Fibroblast of villous mesenchyme (primary cell): ENCODE measurements around the gene APOD. TPM values are rescaled to one million over a fixed set of nuclear protein-coding genes. Genes with fewer than 3 reads are reported as not detected.
"Not testable (repeated sequence)": the region's sequence is repeated elsewhere in the genome, so short reads cannot be mapped to it uniquely, and the experiment has no call there.

Experiments
- DNase-seq: peaks from one replicate; pipeline ENCODE4 v3.0.0-alpha.2; 2010; ENCODE audit warnings: low read depth
- H3K4me3 ChIP-seq: 2 replicates; pipeline ENCODE4 v1.5.1; 2011; ENCODE audit warnings: low read depth, mild to moderate bottlenecking, low read length
- CTCF ChIP-seq: IDR thresholded peaks from 2 replicates; pipeline ENCODE4 v1.5.1; 2012; ENCODE audit warnings: low read depth, mild to moderate bottlenecking, low read length; ENCODE audit not compliant: insufficient read depth
- total RNA-seq: library from RNA; depleted of rRNA; stranded (reverse); fragments of >200 nt; gene quantifications from 2 replicates; pipeline ENCODE4 v1.2.3, GENCODE V29; 2012

The APOD gene
- total RNA-seq, 1 donor: 1.3 TPM

- not testable (repeated sequence) for H3K4me3 ChIP-seq, DNase-seq
Observed at GRCh38 chr3:195621095-195621494, 37.4 kb upstream of the APOD start.

DNA sequence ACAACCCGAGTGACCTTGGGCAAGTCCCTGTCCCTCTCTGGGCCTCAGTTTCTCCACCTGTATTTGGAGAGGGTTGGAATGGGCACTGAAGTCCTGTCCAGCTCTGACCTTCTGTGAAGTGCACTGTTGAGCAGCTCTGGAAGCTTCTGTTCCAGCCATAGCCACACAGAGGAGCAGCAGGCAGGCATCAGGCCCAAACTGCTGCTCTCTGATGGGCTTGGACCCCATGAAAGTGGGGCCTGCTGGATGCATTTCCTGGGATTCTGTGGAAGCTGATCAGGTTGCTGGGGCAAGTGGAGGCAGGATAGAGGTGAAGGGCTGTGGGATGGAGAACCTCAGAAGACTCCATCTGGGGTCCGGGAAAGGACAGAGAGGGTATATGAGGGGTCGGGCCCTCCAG lies 36.7 kb upstream of the APOD start:
- not testable (repeated sequence) for DNase-seq, H3K4me3 ChIP-seq

DNA sequence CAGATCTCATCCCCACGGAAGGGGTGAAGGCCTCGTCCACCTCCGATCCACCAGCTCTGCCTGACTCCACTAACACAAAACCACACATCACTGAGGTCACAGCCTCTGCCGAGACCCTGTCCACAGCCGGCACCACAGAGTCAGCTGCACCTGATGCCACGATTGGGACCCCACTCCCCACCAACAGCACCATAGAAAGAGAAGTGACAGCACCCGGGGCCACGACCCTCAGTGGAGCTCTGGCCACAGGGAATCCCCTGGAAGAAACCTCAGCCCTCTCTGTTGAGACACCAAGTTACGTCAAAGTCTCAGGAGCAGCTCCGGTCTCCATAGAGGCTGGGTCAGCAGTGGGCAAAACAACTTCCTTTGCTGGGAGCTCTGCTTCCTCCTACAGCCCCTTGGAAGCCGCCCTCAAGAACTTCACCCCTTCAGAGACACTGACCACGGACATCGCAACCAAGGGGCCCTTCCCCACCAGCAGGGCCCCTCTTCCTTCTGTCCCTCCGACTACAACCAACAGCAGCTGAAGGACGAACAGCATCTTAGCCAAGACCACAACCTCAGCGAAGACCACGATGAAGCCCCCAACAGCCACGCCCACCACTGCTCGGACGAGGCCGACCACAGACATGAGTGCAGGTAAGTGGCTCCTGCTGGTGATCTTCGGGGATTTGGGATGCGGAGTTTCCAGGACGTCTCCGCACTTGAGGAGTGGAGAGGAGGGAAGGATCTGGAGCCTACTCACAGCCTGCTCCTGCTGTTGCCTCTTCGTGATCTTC lies 36.0 kb upstream of the APOD start:
- H3K4me3 ChIP-seq, DNase-seq: not testable (repeated sequence)

- not testable (repeated sequence) for DNase-seq, H3K4me3 ChIP-seq
Observed at GRCh38 chr3:195617784-195618659, 34.3 kb upstream of the APOD start.

GRCh38 chr3:195617134-195617533 lies 33.4 kb upstream of the APOD start:
- not testable (repeated sequence) for H3K4me3 ChIP-seq, DNase-seq

DNA sequence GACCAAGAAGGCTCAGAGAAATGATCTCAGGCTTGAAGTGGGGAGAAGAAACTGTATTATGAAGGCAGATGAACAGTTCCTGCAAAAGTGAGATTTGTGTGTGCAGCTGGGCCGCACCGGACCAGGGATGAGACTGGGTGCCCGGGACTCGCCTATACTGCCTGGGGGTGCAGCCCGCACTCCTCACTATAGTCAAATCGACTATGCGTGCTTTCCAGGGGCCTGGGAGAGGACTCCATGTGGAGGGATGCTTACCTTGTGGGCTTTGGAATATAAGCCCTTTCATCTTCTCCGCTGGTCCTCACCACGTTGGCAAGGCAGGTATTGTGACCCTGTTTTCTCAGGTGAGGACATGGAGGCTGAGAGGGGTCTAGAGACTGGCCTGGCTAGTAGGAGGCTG lies 32.9 kb upstream of the APOD start:
- DNase-seq: no peak
- TF ChIP-seq CTCF: no peak
- no peak overlapping the region for H3K4me3 ChIP-seq

- not testable (repeated sequence) for H3K4me3 ChIP-seq, DNase-seq
Observed at GRCh38 chr3:195615952-195616537, 32.3 kb upstream of the APOD start.

DNA sequence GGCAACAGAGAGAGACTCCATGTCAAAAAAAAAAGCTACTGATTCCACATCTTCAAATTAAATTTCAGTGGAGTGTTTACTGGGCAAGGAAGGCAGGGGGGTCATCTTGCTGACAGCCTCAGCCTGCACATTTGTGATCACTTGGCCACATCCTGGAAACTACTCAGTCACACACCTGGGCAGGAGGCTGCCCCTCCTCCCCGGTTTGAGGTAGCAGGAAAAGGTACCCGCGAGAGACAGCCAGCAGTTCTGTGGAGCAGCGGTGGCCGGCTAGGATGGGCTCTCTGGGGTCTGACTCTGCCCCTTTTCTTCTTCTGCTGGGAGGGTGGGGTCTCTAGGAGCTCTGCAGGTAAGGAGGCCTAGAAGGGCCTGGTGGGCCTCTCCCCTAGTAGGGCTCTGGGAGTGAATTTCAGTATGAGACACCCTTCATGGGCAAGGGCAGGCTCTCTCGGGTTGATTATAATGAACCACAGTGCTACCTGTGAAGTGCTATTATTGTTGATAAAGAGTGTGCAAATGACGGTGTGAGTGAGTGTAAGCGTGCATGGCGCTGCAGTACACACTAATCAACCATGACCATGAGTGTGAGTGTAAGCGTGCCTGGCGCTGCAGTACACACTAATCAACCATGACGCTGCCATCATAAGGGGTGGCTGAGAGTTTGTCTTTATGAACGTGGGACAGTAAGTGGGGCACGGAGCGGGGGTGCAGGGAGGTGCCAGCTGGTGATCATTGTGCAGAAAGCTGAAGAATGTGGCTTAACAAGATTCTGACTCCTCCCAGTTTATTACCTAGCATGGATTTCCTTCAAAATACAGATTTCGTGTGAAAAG lies 31.1 kb upstream of the APOD start:
- H3K4me3 ChIP-seq, DNase-seq: not testable (repeated sequence)

DNA sequence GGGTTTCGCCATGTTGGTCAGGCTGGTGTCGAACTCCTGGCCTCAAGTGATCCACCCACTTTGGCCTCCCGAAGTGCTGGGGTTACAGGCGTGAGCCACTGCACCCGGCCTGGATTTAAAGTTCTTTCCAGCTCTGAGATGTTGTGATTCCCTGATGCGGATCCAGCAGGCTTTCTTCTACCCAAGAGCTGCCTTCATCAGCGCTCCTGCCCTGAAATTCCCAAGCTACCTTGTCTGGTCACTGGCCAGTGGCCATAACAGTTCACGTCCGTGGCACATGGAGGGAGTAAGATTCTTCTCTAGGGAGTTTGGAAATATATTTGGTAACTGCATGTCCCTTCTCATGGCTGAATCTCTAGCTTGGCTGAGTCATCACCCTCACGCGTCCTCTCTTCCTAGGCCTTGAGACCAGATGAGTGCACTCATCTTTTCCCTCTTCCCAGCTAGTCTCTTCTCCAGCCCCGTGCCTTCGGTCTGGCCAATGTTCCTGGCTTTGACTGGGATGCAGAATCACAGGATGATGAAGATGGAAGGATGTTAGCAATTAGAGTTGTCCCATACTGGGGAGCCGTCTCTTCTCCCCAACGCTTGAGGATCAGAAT lies 29.8 kb upstream of the APOD start:
- no peak overlapping the region for H3K4me3 ChIP-seq
- DNase-seq: peak; percentile 51
- no peak for TF ChIP-seq CTCF

DNA sequence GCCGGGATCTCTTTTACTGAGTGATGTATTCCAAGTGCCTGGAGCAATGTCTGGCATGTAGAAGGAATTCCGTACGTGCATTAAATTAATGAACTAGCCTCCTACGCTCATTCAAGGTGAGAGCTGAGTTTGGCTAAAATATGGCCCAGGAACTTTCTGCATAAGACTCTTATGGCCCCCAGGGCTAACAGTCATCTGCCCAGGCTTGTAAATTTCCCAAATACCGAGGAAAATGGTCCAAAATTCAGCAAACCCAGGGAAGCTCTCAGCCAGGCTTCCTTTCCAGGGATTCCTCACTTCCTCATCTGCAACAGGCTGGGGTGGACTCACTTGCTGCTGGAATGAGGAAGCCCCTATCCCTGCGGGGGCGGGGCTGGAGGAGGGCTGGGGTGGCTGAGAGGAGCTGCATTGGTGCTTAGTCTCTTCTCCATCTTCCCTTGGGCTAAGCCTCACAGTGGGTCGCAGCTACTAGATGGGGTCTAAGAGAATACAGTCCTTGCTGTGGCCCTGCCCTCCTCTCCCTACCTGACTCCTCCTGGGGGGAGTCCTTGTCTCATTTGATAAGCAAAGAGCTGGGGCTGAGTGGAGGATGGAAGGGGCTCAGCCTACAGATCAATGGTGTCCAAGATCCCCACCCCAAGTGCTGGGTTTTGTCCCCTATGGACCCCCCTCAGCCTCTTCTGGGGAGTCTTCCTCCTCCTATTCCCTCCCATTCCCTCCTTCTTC lies 28.5 kb upstream of the APOD start:
- no peak for TF ChIP-seq CTCF
- no peak overlapping the region for H3K4me3 ChIP-seq
- peak; percentile 12 for DNase-seq
